Esophagus (tissue), 2 donors: ENCODE measurements around the gene ATPAF1. TPM values are rescaled to one million over a fixed set of nuclear protein-coding genes. Genes with fewer than 3 reads are reported as not detected.
"Not testable (repeated sequence)": the region's sequence is repeated elsewhere in the genome, so short reads cannot be mapped to it uniquely, and the experiment has no call there.

Source experiments
- H3K27ac ChIP-seq, 2 donors: one replicate each; pipeline ENCODE4 v1.5.1; 2013; ENCODE audit warnings: low read depth in 2 of 2, mild to moderate bottlenecking in 2 of 2, inconsistent platforms in 1 of 2, low read length in 1 of 2, moderate library complexity in 1 of 2
- H3K27me3 ChIP-seq, 2 donors: one replicate each; pipeline ENCODE4 v1.6.1; 2013; ENCODE audit warnings: low read length in 2 of 2, control low read depth in 1 of 2, mild to moderate bottlenecking in 1 of 2; ENCODE audit not compliant: insufficient read depth in 2 of 2, control insufficient read depth in 1 of 2
- H3K36me3 ChIP-seq, 2 donors: one replicate each; pipeline ENCODE4 v1.6.1; 2013; ENCODE audit warnings: low read length in 1 of 2; ENCODE audit not compliant: control insufficient read depth in 2 of 2, insufficient read depth in 2 of 2
- H3K4me1 ChIP-seq, 2 donors: one replicate each; pipeline ENCODE4 v1.6.1; 2013; ENCODE audit warnings: low read length in 1 of 2; ENCODE audit not compliant: control insufficient read depth in 2 of 2, insufficient read depth in 2 of 2
- H3K4me3 ChIP-seq, 2 donors: one replicate each; pipeline ENCODE4 v1.5.1; 2013; ENCODE audit warnings: low read length in 2 of 2, mild to moderate bottlenecking in 2 of 2, low read depth in 1 of 2, moderate library complexity in 1 of 2
- H3K9me3 ChIP-seq, 2 donors: one replicate each; pipeline ENCODE4 v1.6.1; 2013; ENCODE audit warnings: mild to moderate bottlenecking in 2 of 2, low read depth in 1 of 2, low read length in 1 of 2, moderate library complexity in 1 of 2; ENCODE audit not compliant: control insufficient read depth in 2 of 2, insufficient read depth in 1 of 2
- WGBS, 2 donors: extraction: QIAGEN DNeasy Blood & Tissue Kit; methylation state at CpG; one replicate each; pipeline ENCODE4 v1.1.7; 2013; 5-methylcytosine and 5-hydroxymethylcytosine counted together
- polyA plus RNA-seq, 2 donors: library from polyadenylated mRNA; stranded (reverse); fragments of 200-250 nt; gene quantifications; one replicate each; pipeline ENCODE4 v1.2.3, GENCODE V29; 2013
- donor health status: healthy with polysubstance abuse.
- donor health status: Bipolar disorder and iron deficiency.

ATPAF1 gene
- polyA plus RNA-seq = 10 to 100 TPM; 25.3 to 34.9 TPM

GRCh38 chr1:46667782-46668760 lies at the start of gene ATPAF1:
Gene ATPAF1, minus strand, starts transcription at chr1:46668364. Its CDS starts 42 bp downstream, at chr1:46668322.
- H3K9me3 ChIP-seq = no peaks in the 10 kb centered on the region
- peak within 1 kb of the TSS; percentile 87 to 94 for H3K4me3 ChIP-seq
- WGBS, 2 donors = 0 to 1% methylated on average over 45 to 96 of the region's 96 CpGs
- H3K4me1 ChIP-seq = peaks cover 0 to 2% of the 10 kb centered on the region in 2 donors
- peak within 1 kb of the TSS; percentile 63 to 83 for H3K27ac ChIP-seq
- no peaks in the 10 kb centered on the region for H3K27me3 ChIP-seq
- H3K36me3 ChIP-seq = peaks cover 5 to 6% of the 10 kb centered on the region in 2 donors

GRCh38 chr1:46717654-46718053 lies 49.5 kb upstream of the ATPAF1 start:
- Histone ChIP-seq H3K27me3 (no peaks in the 10 kb centered on the region), H3K36me3 (peaks cover 3 to 10% of the 10 kb centered on the region in 2 donors), H3K4me3 (peak overlapping the region; percentile 89 to 90), H3K27ac (peak overlapping the region in 1 of 2 donors; percentile 17), H3K4me1 (peaks cover 4 to 5% of the 10 kb centered on the region in 2 donors), H3K9me3 (no peaks in the 10 kb centered on the region)
- 54 to 67% methylated on average over 9 of the region's 9 CpGs for WGBS, 2 donors

GRCh38 chr1:46714976-46715375 lies 46.8 kb upstream of the ATPAF1 start:
- peaks cover 4 to 5% of the 10 kb centered on the region in 2 donors for H3K4me1 ChIP-seq

GRCh38 chr1:46708121-46708520 lies 40.0 kb upstream of the ATPAF1 start:
- Histone ChIP-seq H3K36me3 (peaks cover 8 to 9% of the 10 kb centered on the region in 2 donors), H3K4me3 (no peak overlapping the region), H3K27me3 (no peaks in the 10 kb centered on the region), H3K27ac (no peak overlapping the region), H3K9me3 (no peaks in the 10 kb centered on the region), H3K4me1 (no peaks in the 10 kb centered on the region)
- 88 to 92% methylated on average over 1 of the region's 1 CpG for WGBS, 2 donors

More at GRCh38 chr1:46714976-46715375, 46.8 kb upstream of the ATPAF1 start:
- H3K27me3 ChIP-seq = no peaks in the 10 kb centered on the region
- H3K4me3 ChIP-seq = no peak overlapping the region
- 49 to 61% methylated on average over 3 of the region's 3 CpGs for WGBS, 2 donors
- H3K36me3 ChIP-seq = peaks cover 3 to 12% of the 10 kb centered on the region in 2 donors
- no peaks in the 10 kb centered on the region for H3K9me3 ChIP-seq
- no peak overlapping the region for H3K27ac ChIP-seq

GRCh38 chr1:46705408-46705807 lies 37.2 kb upstream of the ATPAF1 start:
- H3K27me3 ChIP-seq = no peaks in the 10 kb centered on the region

GRCh38 chr1:46703927-46704641 lies 35.9 kb upstream of the ATPAF1 start:
- Histone ChIP-seq H3K36me3 (peaks cover 5 to 8% of the 10 kb centered on the region in 2 donors), H3K27me3 (no peaks in the 10 kb centered on the region), H3K4me1 (no peaks in the 10 kb centered on the region), H3K9me3 (no peaks in the 10 kb centered on the region), H3K4me3 (no peak overlapping the region), H3K27ac (no peak overlapping the region)
- 90 to 93% methylated on average over 3 of the region's 3 CpGs for WGBS, 2 donors

More at GRCh38 chr1:46705408-46705807, 37.2 kb upstream of the ATPAF1 start:
- Histone ChIP-seq H3K27ac (no peak overlapping the region), H3K9me3 (no peaks in the 10 kb centered on the region), H3K36me3 (peaks cover 6 to 8% of the 10 kb centered on the region in 2 donors), H3K4me3 (no peak overlapping the region), H3K4me1 (no peaks in the 10 kb centered on the region)
- WGBS, 2 donors = 81 to 85% methylated on average over 9 of the region's 9 CpGs

- Histone ChIP-seq H3K9me3 (no peaks in the 10 kb centered on the region), H3K4me1 (no peaks in the 10 kb centered on the region), H3K27ac (no peak overlapping the region), H3K27me3 (no peaks in the 10 kb centered on the region), H3K4me3 (no peak overlapping the region), H3K36me3 (peaks cover 0 to 10% of the 10 kb centered on the region in 2 donors)
- WGBS, 2 donors = 58 to 73% methylated on average over 3 of the region's 3 CpGs
Measured at GRCh38 chr1:46699666-46700065, 31.5 kb upstream of the ATPAF1 start.

GRCh38 chr1:46697053-46697452 lies 28.9 kb upstream of the ATPAF1 start:
- H3K4me3 ChIP-seq = no peak overlapping the region
- no peaks in the 10 kb centered on the region for H3K9me3 ChIP-seq
- WGBS, 2 donors = 96% methylated on average over 2 of the region's 2 CpGs
- no peaks in the 10 kb centered on the region for H3K4me1 ChIP-seq
- no peak overlapping the region for H3K27ac ChIP-seq
- peaks cover 3 to 10% of the 10 kb centered on the region in 2 donors for H3K36me3 ChIP-seq
- no peaks in the 10 kb centered on the region for H3K27me3 ChIP-seq

GRCh38 chr1:46694676-46695075 lies 26.5 kb upstream of the ATPAF1 start:
- H3K36me3 ChIP-seq = peaks cover 14 to 19% of the 10 kb centered on the region in 2 donors
- not testable (repeated sequence) for H3K4me1 ChIP-seq, H3K9me3 ChIP-seq, H3K27ac ChIP-seq, H3K27me3 ChIP-seq, H3K4me3 ChIP-seq
- WGBS, 2 donors = 94 to 99% methylated on average over 4 of the region's 4 CpGs
